Transverse colon (tissue), 4 donors: ENCODE data around the gene WAPL. TPM values are rescaled to one million over a fixed set of nuclear protein-coding genes. Genes with fewer than 3 reads are reported as not detected.

Source experiments
- DNase-seq: peaks from one replicate; pipeline ENCODE4 v3.0.0-alpha.2; 2019
- H3K27ac ChIP-seq, 4 donors: fragments of 200-600 bp; sonication (generic); 2 replicates each; pipeline ENCODE4 v1.5.1; 2016 to 2018; ENCODE audit warnings: inconsistent platforms in 4 of 4
- H3K27me3 ChIP-seq: fragments of 200-600 bp; sonication (generic); 2 replicates; pipeline ENCODE4 v1.5.1; 2017; ENCODE audit warnings: inconsistent platforms
- H3K36me3 ChIP-seq, 4 donors: fragments of 200-600 bp; sonication (generic); 2 replicates each; pipeline ENCODE4 v1.5.1; 2017 to 2019; ENCODE audit warnings: inconsistent platforms in 4 of 4
- H3K4me1 ChIP-seq, 4 donors: fragments of 200-600 bp; sonication (generic); 2 replicates each; pipeline ENCODE4 v1.5.1; 2017 to 2020; ENCODE audit warnings: inconsistent platforms in 4 of 4
- H3K4me3 ChIP-seq, 4 donors: fragments of 200-600 bp; sonication (generic); 1 replicate in 1 of 4; 2 replicates in 3 of 4; pipeline versions ENCODE4 v1.5.1 to v1.6.1; 2017 to 2019; ENCODE audit warnings: inconsistent platforms in 4 of 4
- H3K9me3 ChIP-seq, 2 donors: fragments of 200-600 bp; sonication (generic); 2 replicates each; pipeline ENCODE4 v1.5.1; 2017 to 2019; ENCODE audit warnings: inconsistent platforms in 2 of 2
- EP300 ChIP-seq: sonication (generic); formaldehyde crosslinking; IDR thresholded peaks from one replicate; pipeline ENCODE4 v1.6.1; 2017; ENCODE audit warnings: antibody characterized with exemption, low read depth
- POLR2A ChIP-seq: fragments of 450-650 bp; IDR thresholded peaks from one replicate; pipeline ENCODE4 v1.6.1; 2016; ENCODE audit warnings: antibody characterized with exemption, mild to moderate bottlenecking, moderate library complexity
- POLR2AphosphoS5 ChIP-seq, 3 donors: sonication (generic); formaldehyde crosslinking; IDR thresholded peaks; one replicate each; pipeline ENCODE4 v1.6.1; 2016; ENCODE audit warnings: antibody characterized with exemption in 3 of 3
- WGBS, 2 donors: methylation state at CpG; one replicate each; pipeline ENCODE4 v1.1.5; 2018; ENCODE audit warnings: low coverage in 1 of 2; 5-methylcytosine and 5-hydroxymethylcytosine counted together
- in situ Hi-C, 4 donors: fragments of 200-750 bp; cut with MboI; loops; one replicate each; pipeline versions ENCODE4 v1.15.0 to v1.15.1; 2017; ENCODE audit warnings: low sequenced_read_pairs in 3 of 4, low pct_ligation_motif_present in 1 of 4, low pct_unique_long_range_greater_than_20kb in 1 of 4
- intact Hi-C: fragments of 100-400 bp; cut with DNase I; formaldehyde crosslinking; loops from one replicate; pipeline ENCODE4 v1.15.1; 2023; ENCODE audit warnings: low total_unique reads
- total RNA-seq, 4 donors: library from RNA; depleted of rRNA; stranded (reverse); fragments of >200 nt; gene quantifications; one replicate each; pipeline ENCODE4 v1.1.0, GENCODE V29; 2016
- TF ChIP-seq, protein P1 (sequence below), 5 experiments: fragments of 200-600 bp in 3 of 5; fragments of 450-650 bp in 2 of 5; sonication (generic) in 3 of 5; IDR thresholded peaks; 1 replicate in 2 of 5; 2 replicates in 3 of 5; pipeline ENCODE4 v1.5.1; 2016 to 2017; ENCODE audit warnings: antibody characterized with exemption in 5 of 5, inconsistent platforms in 3 of 5, mild to moderate bottlenecking in 2 of 5, moderate library complexity in 1 of 5

WAPL gene
- total RNA-seq, 4 donors from 2014 or later = 26.6 to 71.4 (median 41.0) TPM

- Histone ChIP-seq H3K9me3 (no peaks in the 10 kb centered on the region), H3K4me1 (no peaks in the 10 kb centered on the region), H3K4me3 (no peak overlapping the region), H3K27ac (no peak overlapping the region), H3K27me3 (no peaks in the 10 kb centered on the region), H3K36me3 (no peaks in the 10 kb centered on the region)
- in situ Hi-C loops = no loop called here
- 56 to 83% methylated on average over 6 to 15 of the region's 15 CpGs for WGBS, 2 donors
- TF ChIP-seq POLR2A = no peak
- no peak for TF ChIP-seq POLR2AphosphoS5 (IDR thresholded peaks at IDR 0.05)
- TF ChIP-seq EP300 = no peak
- TF ChIP-seq, protein P1, sequence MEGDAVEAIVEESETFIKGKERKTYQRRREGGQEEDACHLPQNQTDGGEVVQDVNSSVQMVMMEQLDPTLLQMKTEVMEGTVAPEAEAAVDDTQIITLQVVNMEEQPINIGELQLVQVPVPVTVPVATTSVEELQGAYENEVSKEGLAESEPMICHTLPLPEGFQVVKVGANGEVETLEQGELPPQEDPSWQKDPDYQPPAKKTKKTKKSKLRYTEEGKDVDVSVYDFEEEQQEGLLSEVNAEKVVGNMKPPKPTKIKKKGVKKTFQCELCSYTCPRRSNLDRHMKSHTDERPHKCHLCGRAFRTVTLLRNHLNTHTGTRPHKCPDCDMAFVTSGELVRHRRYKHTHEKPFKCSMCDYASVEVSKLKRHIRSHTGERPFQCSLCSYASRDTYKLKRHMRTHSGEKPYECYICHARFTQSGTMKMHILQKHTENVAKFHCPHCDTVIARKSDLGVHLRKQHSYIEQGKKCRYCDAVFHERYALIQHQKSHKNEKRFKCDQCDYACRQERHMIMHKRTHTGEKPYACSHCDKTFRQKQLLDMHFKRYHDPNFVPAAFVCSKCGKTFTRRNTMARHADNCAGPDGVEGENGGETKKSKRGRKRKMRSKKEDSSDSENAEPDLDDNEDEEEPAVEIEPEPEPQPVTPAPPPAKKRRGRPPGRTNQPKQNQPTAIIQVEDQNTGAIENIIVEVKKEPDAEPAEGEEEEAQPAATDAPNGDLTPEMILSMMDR (IDR thresholded peaks at IDR 0.05) = no peak
- intact Hi-C loops = loop anchor here (1.0 kb wide), 1 partner anchor 43 kb away; no protein-coding TSS in a partner anchor
- DNase-seq = no peak
Measured at GRCh38 chr10:86556933-86557649, 35.5 kb upstream of the WAPL start.

DNA sequence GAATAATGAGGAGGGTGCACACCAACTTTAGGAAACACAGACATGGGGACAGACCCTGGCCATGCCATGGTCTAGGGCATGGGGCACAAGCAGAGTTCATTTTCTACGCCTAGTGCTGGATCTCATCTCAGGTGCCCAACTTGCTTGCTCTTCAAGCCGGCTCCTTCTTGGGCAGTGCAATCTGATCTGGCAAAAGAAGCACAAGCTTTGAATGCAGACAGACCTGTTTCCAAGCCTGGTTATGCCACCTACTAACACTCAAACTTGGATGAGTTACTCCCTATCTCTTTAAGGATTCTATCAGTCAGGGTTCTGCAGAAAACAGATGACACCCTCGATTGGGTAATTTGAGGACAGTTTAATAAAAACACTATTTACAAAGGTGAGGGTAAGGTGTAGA is 34.9 kb upstream of the WAPL start:
- Histone ChIP-seq H3K36me3 (no peaks in the 10 kb centered on the region), H3K9me3 (no peaks in the 10 kb centered on the region), H3K4me3 (no peak overlapping the region), H3K27ac (no peak overlapping the region), H3K4me1 (no peaks in the 10 kb centered on the region), H3K27me3 (no peaks in the 10 kb centered on the region)
- in situ Hi-C loops (no loop called here), intact Hi-C loops (loop anchor here (1.0 kb wide), 1 partner anchor 44 kb away; no protein-coding TSS in a partner anchor)
- no peak for TF ChIP-seq POLR2A
- no peak for TF ChIP-seq EP300
- TF ChIP-seq POLR2AphosphoS5 (IDR thresholded peaks at IDR 0.05) = no peak
- TF ChIP-seq, protein P1 (IDR thresholded peaks at IDR 0.05) = no peak
- 33 to 68% methylated on average over 1 to 3 of the region's 3 CpGs for WGBS, 2 donors
- DNase-seq = no peak

DNA sequence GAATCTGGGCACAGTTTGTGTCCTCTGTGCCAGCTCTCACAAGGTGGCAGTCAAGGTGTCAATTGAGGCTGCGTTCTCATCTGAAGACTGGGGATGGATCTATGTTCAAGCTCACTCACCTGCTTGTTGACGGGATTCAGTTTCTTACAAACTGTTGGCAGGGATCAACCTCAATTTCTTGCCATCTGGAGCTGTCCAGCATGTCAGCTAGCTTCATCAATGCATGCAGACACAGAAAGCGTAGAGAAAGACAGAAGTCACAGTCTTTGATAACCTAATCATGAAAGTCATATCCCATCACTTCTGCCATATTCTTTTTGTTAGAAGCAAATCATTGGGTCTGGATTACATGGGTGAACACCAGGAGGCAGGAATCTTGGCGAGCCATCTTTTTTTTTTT is 32.0 kb upstream of the WAPL start:
- H3K9me3 ChIP-seq = no peaks in the 10 kb centered on the region
- H3K4me3 ChIP-seq = no peak overlapping the region
- H3K4me1 ChIP-seq = no peaks in the 10 kb centered on the region
- 81 to 100% methylated on average over 2 to 4 of the region's 4 CpGs for WGBS, 2 donors
- in situ Hi-C loops (no loop called here), intact Hi-C loops (no loop called here)
- DNase-seq = no peak
- H3K36me3 ChIP-seq = no peaks in the 10 kb centered on the region
- no peaks in the 10 kb centered on the region for H3K27me3 ChIP-seq
- TF ChIP-seq, protein P1 (IDR thresholded peaks at IDR 0.05) = no peak
- TF ChIP-seq POLR2AphosphoS5 (IDR thresholded peaks at IDR 0.05) (no peak), POLR2A (no peak), EP300 (no peak)
- H3K27ac ChIP-seq = no peak overlapping the region

- Histone ChIP-seq H3K27ac (no peak overlapping the region), H3K9me3 (no peaks in the 10 kb centered on the region), H3K27me3 (no peaks in the 10 kb centered on the region), H3K4me3 (no peak overlapping the region), H3K36me3 (no peaks in the 10 kb centered on the region), H3K4me1 (no peaks in the 10 kb centered on the region)
- intact Hi-C loops = no loop called here
- WGBS, 2 donors = 75 to 90% methylated on average over 3 to 5 of the region's 5 CpGs
- DNase-seq = no peak
- in situ Hi-C loops = no loop called here
- TF ChIP-seq POLR2A (no peak), POLR2AphosphoS5 (IDR thresholded peaks at IDR 0.05) (no peak), EP300 (no peak)
- TF ChIP-seq, protein P1 (IDR thresholded peaks at IDR 0.05) = no peak
Measured at GRCh38 chr10:86553213-86553612, 31.6 kb upstream of the WAPL start.
